K562 (cell line): ENCODE data around the gene ZNF474. TPM values are rescaled to one million over a fixed set of nuclear protein-coding genes. Genes with fewer than 3 reads are reported as not detected.

Experiments
- BCOR ChIP-seq: fragments of 450-650 bp; IDR thresholded peaks from 2 replicates; pipeline ENCODE4 v1.6.1; 2016
- BRF1 ChIP-seq: IDR thresholded peaks from 3 replicates; pipeline ENCODE4 v1.6.1; 2011; ENCODE audit warnings: borderline replicate concordance, mild to moderate bottlenecking; ENCODE audit not compliant: insufficient read length; ENCODE audit errors: extremely low read depth
- COPS2 ChIP-seq: fragments of 450-650 bp; conservative IDR thresholded peaks from 2 replicates; pipeline ENCODE4 v1.6.1; 2016; ENCODE audit warnings: mild to moderate bottlenecking, moderate library complexity
- HDAC8 ChIP-seq: fragments of 450-650 bp; IDR thresholded peaks from 2 replicates; pipeline ENCODE4 v1.6.1; 2016; ENCODE audit warnings: mild to moderate bottlenecking, missing genetic modification characterization, moderate library complexity, missing compliant biosample characterization
- MEIS2 ChIP-seq: fragments of 450-650 bp; IDR thresholded peaks from 2 replicates; pipeline ENCODE4 v1.6.1; 2014; ENCODE audit warnings: mild to moderate bottlenecking; ENCODE audit not compliant: partially characterized antibody
- MIER1 ChIP-seq: fragments of 450-650 bp; IDR thresholded peaks from 2 replicates; pipeline ENCODE4 v1.6.1; 2016; ENCODE audit warnings: antibody characterized with exemption, mild to moderate bottlenecking, low read depth
- NCOA6 ChIP-seq: fragments of 450-650 bp; IDR thresholded peaks from 2 replicates; pipeline ENCODE4 v1.6.1; 2017; ENCODE audit warnings: mild to moderate bottlenecking
- OTX1 ChIP-seq: fragments of 450-650 bp; formaldehyde crosslinking; IDR thresholded peaks from 2 replicates; pipeline ENCODE4 v1.4.0; 2022; ENCODE audit warnings: mild to moderate bottlenecking
- SNAPC5 ChIP-seq: fragments of 250-450 bp; sonication (Bioruptor Pico); IDR thresholded peaks from 2 replicates; pipeline ENCODE4 v1.8.0; 2021; ENCODE audit warnings: moderate library complexity, mild to moderate bottlenecking, inconsistent platforms
- SRSF7 ChIP-seq: fragments of 200-400 bp; formaldehyde crosslinking; optimal IDR thresholded peaks from 2 replicates; pipeline ENCODE3; 2017; ENCODE audit warnings: mild to moderate bottlenecking, low read depth, low read length
- TCF7 ChIP-seq: sonication (generic); IDR thresholded peaks from 2 replicates; pipeline ENCODE4 v1.6.1; 2016; ENCODE audit warnings: antibody characterized with exemption, borderline replicate concordance
- polyA plus RNA-seq, 8 experiments: library from polyadenylated mRNA; depleted of rRNA in 4 of 8; stranded (reverse) in 5 of 8; unstranded in 3 of 8; fragments of >200 nt; fragmentation: Nextera tagmentation in 2 of 8; fragmentation: Illumina TruSeq in 1 of 8; extraction: Ambion mirVana in 2 of 8; extraction: Trizol in 1 of 8; gene quantifications; 2 replicates each; pipeline versions ENCODE4 v1.2.1 to v1.2.3, GENCODE V29; 2011 to 2014; ENCODE audit warnings: inconsistent platforms in 1 of 8, missing spikeins in 1 of 8
- total RNA-seq, 7 experiments: library from RNA; depleted of rRNA in 6 of 7; stranded (reverse); fragments of >200 nt in 6 of 7; fragmentation: Illumina TruSeq in 2 of 7; extraction: Trizol in 2 of 7; gene quantifications; 2 replicates each; pipeline versions ENCODE4 v1.2.1 to v1.2.3, GENCODE V29; 2011 to 2021; ENCODE audit warnings: low replicate concordance in 1 of 7
- TF ChIP-seq, protein P1 (sequence below): fragments of 450-650 bp; formaldehyde crosslinking; IDR thresholded peaks from 2 replicates; pipeline ENCODE4 v1.4.0; 2020; ENCODE audit warnings: mild to moderate bottlenecking, mixed read lengths
- TF ChIP-seq, protein P2 (sequence below): fragments of 450-650 bp; IDR thresholded peaks from 2 replicates; pipeline ENCODE4 v1.6.1; 2016; ENCODE audit warnings: low read depth
- TF ChIP-seq, protein P3 (sequence below): fragments of 250-450 bp; sonication (Bioruptor Pico); IDR thresholded peaks from 2 replicates; pipeline ENCODE4 v1.5.0; 2020; ENCODE audit warnings: mild to moderate bottlenecking, borderline replicate concordance
- TF ChIP-seq, protein P4 (sequence below): fragments of 450-650 bp; IDR thresholded peaks from 2 replicates; pipeline ENCODE4 v1.6.1; 2016; ENCODE audit warnings: missing biosample characterization, missing genetic modification characterization

ZNF474 gene
- total and polyA plus RNA-seq, 9 of the 15 experiments (the other 6 are each of a cell fraction or from before 2014, with no cell fraction given): 0.16 to 0.62 (median 0.39) TPM

GRCh38 chr5:122149321-122150090 lies 20.2 kb downstream of the ZNF474 start (continued):
- TF ChIP-seq, protein P1, sequence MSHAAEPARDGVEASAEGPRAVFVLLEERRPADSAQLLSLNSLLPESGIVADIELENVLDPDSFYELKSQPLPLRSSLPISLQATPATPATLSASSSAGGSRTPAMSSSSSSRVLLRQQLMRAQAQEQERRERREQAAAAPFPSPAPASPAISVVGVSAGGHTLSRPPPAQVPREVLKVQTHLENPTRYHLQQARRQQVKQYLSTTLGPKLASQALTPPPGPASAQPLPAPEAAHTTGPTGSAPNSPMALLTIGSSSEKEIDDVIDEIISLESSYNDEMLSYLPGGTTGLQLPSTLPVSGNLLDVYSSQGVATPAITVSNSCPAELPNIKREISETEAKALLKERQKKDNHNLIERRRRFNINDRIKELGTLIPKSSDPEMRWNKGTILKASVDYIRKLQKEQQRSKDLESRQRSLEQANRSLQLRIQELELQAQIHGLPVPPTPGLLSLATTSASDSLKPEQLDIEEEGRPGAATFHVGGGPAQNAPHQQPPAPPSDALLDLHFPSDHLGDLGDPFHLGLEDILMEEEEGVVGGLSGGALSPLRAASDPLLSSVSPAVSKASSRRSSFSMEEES (CRISPR knock-in tag): no peak
- TF ChIP-seq MEIS2 (no peak), HDAC8 (tag) (no peak), BCOR (no peak; the same call in 1 of the 2 replicates), SRSF7 (no peak), SNAPC5 (CRISPR knock-in tag) (no peak), MIER1 (no peak), BRF1 (no peak), NCOA6 (no peak), COPS2 (no peak), TCF7 (no peak), OTX1 (CRISPR knock-in tag) (0 out of 2 replicates have a peak, but pooled peaks have one; percentile 63)
- TF ChIP-seq, protein P2, sequence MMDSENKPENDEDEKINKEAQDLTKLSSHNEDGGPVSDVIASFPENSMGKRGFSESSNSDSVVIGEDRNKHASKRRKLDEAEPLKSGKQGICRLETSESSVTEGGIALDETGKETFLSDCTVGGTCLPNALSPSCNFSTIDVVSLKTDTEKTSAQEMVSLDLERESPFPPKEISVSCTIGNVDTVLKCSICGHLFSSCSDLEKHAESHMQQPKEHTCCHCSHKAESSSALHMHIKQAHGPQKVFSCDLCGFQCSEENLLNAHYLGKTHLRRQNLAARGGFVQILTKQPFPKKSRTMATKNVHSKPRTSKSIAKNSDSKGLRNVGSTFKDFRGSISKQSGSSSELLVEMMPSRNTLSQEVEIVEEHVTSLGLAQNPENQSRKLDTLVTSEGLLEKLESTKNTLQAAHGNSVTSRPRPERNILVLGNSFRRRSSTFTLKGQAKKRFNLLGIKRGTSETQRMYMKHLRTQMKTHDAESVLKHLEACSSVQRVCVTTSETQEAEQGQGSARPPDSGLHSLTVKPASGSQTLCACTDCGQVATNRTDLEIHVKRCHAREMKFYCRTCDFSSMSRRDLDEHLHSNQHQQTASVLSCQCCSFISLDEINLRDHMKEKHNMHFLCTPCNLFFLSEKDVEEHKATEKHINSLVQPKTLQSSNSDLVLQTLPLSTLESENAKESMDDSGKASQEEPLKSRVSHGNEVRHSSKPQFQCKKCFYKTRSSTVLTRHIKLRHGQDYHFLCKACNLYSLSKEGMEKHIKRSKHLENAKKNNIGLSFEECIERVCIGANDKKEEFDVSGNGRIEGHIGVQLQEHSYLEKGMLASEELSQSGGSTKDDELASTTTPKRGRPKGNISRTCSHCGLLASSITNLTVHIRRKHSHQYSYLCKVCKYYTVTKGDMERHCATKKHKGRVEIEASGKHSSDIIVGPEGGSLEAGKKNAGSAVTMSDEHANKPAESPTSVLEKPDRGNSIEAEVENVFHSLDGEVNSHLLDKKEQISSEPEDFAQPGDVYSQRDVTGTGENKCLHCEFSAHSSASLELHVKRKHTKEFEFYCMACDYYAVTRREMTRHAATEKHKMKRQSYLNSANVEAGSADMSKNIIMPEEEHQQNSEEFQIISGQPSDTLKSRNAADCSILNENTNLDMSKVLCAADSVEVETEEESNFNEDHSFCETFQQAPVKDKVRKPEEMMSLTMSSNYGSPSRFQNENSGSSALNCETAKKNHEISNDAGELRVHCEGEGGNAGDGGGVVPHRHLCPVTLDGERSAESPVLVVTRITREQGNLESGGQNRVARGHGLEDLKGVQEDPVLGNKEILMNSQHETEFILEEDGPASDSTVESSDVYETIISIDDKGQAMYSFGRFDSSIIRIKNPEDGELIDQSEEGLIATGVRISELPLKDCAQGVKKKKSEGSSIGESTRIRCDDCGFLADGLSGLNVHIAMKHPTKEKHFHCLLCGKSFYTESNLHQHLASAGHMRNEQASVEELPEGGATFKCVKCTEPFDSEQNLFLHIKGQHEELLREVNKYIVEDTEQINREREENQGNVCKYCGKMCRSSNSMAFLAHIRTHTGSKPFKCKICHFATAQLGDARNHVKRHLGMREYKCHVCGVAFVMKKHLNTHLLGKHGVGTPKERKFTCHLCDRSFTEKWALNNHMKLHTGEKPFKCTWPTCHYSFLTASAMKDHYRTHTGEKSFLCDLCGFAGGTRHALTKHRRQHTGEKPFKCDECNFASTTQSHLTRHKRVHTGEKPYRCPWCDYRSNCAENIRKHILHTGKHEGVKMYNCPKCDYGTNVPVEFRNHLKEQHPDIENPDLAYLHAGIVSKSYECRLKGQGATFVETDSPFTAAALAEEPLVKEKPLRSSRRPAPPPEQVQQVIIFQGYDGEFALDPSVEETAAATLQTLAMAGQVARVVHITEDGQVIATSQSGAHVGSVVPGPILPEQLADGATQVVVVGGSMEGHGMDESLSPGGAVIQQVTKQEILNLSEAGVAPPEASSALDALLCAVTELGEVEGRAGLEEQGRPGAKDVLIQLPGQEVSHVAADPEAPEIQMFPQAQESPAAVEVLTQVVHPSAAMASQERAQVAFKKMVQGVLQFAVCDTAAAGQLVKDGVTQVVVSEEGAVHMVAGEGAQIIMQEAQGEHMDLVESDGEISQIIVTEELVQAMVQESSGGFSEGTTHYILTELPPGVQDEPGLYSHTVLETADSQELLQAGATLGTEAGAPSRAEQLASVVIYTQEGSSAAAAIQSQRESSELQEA: no peak
- TF ChIP-seq, protein P3, sequence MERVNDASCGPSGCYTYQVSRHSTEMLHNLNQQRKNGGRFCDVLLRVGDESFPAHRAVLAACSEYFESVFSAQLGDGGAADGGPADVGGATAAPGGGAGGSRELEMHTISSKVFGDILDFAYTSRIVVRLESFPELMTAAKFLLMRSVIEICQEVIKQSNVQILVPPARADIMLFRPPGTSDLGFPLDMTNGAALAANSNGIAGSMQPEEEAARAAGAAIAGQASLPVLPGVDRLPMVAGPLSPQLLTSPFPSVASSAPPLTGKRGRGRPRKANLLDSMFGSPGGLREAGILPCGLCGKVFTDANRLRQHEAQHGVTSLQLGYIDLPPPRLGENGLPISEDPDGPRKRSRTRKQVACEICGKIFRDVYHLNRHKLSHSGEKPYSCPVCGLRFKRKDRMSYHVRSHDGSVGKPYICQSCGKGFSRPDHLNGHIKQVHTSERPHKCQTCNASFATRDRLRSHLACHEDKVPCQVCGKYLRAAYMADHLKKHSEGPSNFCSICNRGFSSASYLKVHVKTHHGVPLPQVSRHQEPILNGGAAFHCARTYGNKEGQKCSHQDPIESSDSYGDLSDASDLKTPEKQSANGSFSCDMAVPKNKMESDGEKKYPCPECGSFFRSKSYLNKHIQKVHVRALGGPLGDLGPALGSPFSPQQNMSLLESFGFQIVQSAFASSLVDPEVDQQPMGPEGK (CRISPR knock-in tag): no peak
- TF ChIP-seq, protein P4, sequence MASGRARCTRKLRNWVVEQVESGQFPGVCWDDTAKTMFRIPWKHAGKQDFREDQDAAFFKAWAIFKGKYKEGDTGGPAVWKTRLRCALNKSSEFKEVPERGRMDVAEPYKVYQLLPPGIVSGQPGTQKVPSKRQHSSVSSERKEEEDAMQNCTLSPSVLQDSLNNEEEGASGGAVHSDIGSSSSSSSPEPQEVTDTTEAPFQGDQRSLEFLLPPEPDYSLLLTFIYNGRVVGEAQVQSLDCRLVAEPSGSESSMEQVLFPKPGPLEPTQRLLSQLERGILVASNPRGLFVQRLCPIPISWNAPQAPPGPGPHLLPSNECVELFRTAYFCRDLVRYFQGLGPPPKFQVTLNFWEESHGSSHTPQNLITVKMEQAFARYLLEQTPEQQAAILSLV: no peak
